ENCODE results near the gene CD302. TPM values are rescaled to one million over a fixed set of nuclear protein-coding genes. Genes with fewer than 3 reads are reported as not detected.
A peak's percentile ranks its signal among the peaks of the same experiment; 100 is the strongest.

Gene CD302
- total and polyA plus RNA-seq, 12 donors = 7.4 to 118 (median 37.4) TPM

GRCh38 chr2:159799833-159800232 lies 1.8 kb upstream of the CD302 start:
- peaks cover 4 to 9% of the 10 kb centered on the region in 2 donors for H3K4me1 ChIP-seq (replicated peaks in 1 of 2)
- H3K4me3 ChIP-seq = no peak overlapping the region
- no peak for DNase-seq
- H3K27me3 ChIP-seq = no peaks in the 10 kb centered on the region
- 81 to 95% (median 88%) methylated on average over 1 of the region's 1 CpG for WGBS, 4 donors
- no peak for TF ChIP-seq POLR2A (IDR thresholded peaks at IDR 0.05)
- TF ChIP-seq CTCF (IDR thresholded peaks at IDR 0.05) = no peak
- no peaks in the 10 kb centered on the region for H3K36me3 ChIP-seq (replicated peaks in 1 of 2)
- no peaks in the 10 kb centered on the region for H3K9me3 ChIP-seq (replicated peaks in 1 of 3)
- intact Hi-C loops (cut with DNase I) = no loop called here
- no peak overlapping the region for H3K27ac ChIP-seq

GRCh38 chr2:159798376-159798725 lies 343 bp upstream of the CD302 start:
- WGBS, 4 donors = 7 to 16% (median 11%) methylated on average over 9 of the region's 9 CpGs
- intact Hi-C loops (cut with DNase I) = no loop called here
- Histone ChIP-seq H3K4me3 (peak overlapping the region in 2 of 4 donors; percentile 63 to 67), H3K4me1 (replicated peaks in 1 of 2) (peaks cover 8 to 9% of the 10 kb centered on the region in 2 donors), H3K9me3 (replicated peaks in 1 of 3) (no peaks in the 10 kb centered on the region), H3K36me3 (replicated peaks in 1 of 2) (no peaks in the 10 kb centered on the region), H3K27ac (peak overlapping the region in 4 of 5 donors; percentile 82 to 87 (median 87)), H3K27me3 (no peaks in the 10 kb centered on the region)
- TF ChIP-seq CTCF (IDR thresholded peaks at IDR 0.05) (no peak), POLR2A (IDR thresholded peaks at IDR 0.05) (no peak)
- no peak for DNase-seq

- intact Hi-C loops (cut with DNase I) = no loop called here
- TF ChIP-seq CTCF (IDR thresholded peaks at IDR 0.05) = no peak
- TF ChIP-seq POLR2A (IDR thresholded peaks at IDR 0.05) = no peak
- Histone ChIP-seq H3K36me3 (replicated peaks in 1 of 2) (no peaks in the 10 kb centered on the region), H3K4me1 (replicated peaks in 1 of 2) (peaks cover 9 to 17% of the 10 kb centered on the region in 2 donors), H3K9me3 (replicated peaks in 1 of 3) (no peaks in the 10 kb centered on the region), H3K27ac (peak overlapping the region in 4 of 5 donors; percentile 82 to 87 (median 87)), H3K4me3 (peak overlapping the region in 3 of 4 donors; percentile 52 to 67 (median 63)), H3K27me3 (no peaks in the 10 kb centered on the region)
- WGBS, 4 donors = 5 to 20% (median 6%) methylated on average over 4 of the region's 4 CpGs
- no peak for DNase-seq
Observed at GRCh38 chr2:159797225-159797542, 824 bp downstream of the CD302 start.

- Histone ChIP-seq H3K27ac (peak overlapping the region in 2 of 5 donors; percentile 66 to 87), H3K36me3 (replicated peaks in 1 of 2) (no peaks in the 10 kb centered on the region), H3K4me1 (replicated peaks in 1 of 2) (peaks cover 9 to 17% of the 10 kb centered on the region in 2 donors), H3K27me3 (no peaks in the 10 kb centered on the region), H3K9me3 (replicated peaks in 1 of 3) (no peaks in the 10 kb centered on the region), H3K4me3 (peak overlapping the region in 1 of 4 donors; percentile 67)
- no peak for DNase-seq
- intact Hi-C loops (cut with DNase I) = no loop called here
- TF ChIP-seq POLR2A (IDR thresholded peaks at IDR 0.05) (no peak), CTCF (IDR thresholded peaks at IDR 0.05) (no peak)
- WGBS, 4 donors = 59 to 68% (median 66%) methylated on average over 7 of the region's 7 CpGs
Observed at GRCh38 chr2:159795841-159796690, 1.9 kb downstream of the CD302 start.
